GM06990 (cell line): ENCODE measurements around the gene RTN4RL1.

Experiments used
- DNase-seq: peaks from one replicate; pipeline ENCODE4 v3.0.0-alpha.2; 2011; ENCODE audit not compliant: insufficient read length; ENCODE audit errors: extremely low read depth
- H3K27me3 ChIP-seq: replicated peaks from 2 replicates; pipeline ENCODE4 v1.6.0; 2011; ENCODE audit warnings: low read length; ENCODE audit not compliant: control insufficient read depth, insufficient read depth
- H3K36me3 ChIP-seq: 2 replicates; pipeline ENCODE4 v1.5.1; 2011; ENCODE audit warnings: low read length; ENCODE audit not compliant: control insufficient read depth, insufficient read depth
- H3K4me3 ChIP-seq: replicated peaks from 2 replicates; pipeline ENCODE4 v1.5.1; 2011; ENCODE audit warnings: low read depth, mild to moderate bottlenecking, control low read depth, low read length
- TF ChIP-seq, protein P1 (sequence below): IDR thresholded peaks from 2 replicates; pipeline ENCODE4 v1.5.1; 2011; ENCODE audit warnings: low read length, control low read depth, mild to moderate bottlenecking, inconsistent platforms; ENCODE audit not compliant: insufficient read depth, poor library complexity, severe bottlenecking

Gene RTN4RL1

DNA sequence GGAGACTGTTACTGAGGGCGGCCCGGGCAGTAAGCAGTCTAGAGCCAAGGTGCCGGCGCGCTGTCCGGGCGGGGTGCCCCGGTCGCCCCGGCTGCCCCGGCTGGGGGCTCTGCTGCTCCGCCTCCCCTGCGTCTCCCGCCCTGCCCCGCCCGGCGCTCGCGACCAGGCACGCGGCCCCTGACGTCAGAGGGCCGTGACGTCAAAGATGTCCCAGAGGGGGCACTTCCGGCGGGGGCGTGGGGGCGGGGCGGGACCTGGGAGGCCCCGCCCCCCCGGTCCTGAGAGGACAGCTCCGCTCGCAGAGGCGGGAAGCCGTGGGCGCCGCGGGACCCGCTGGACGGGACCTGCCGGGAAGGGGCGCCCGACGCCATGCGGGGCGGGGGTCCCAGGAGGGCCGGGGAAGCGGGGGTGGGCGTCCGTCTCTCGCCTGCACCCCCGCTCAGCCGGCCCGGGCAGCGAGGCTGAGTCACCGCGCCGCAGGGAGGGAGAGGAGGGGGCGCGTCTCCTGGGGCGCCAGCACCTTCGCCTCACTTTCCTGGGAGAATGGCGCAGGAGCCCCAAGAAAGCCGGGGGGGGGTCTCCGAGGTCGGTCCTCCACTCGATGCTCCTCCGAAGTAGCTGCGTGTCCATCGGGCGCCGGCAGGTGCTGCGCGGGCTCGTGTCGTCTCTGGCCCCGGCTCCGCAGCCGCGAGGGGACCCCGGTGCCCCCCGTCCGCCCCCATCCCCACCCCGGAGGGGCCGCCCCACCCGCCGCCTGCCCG, 25.3 kb upstream of the RTN4RL1 start:
- no peaks in the 10 kb centered on the region for H3K27me3 ChIP-seq
- peak; percentile 74 for DNase-seq
- peak overlapping the region; percentile 50 for H3K4me3 ChIP-seq

GRCh38 chr17:2049333-2050299, 24.5 kb upstream of the RTN4RL1 start:
- H3K36me3 ChIP-seq: no peaks in the 10 kb centered on the region
- peak overlapping the region; percentile 66 for H3K4me3 ChIP-seq
- peak; percentile 91 for DNase-seq
- TF ChIP-seq, protein P1, sequence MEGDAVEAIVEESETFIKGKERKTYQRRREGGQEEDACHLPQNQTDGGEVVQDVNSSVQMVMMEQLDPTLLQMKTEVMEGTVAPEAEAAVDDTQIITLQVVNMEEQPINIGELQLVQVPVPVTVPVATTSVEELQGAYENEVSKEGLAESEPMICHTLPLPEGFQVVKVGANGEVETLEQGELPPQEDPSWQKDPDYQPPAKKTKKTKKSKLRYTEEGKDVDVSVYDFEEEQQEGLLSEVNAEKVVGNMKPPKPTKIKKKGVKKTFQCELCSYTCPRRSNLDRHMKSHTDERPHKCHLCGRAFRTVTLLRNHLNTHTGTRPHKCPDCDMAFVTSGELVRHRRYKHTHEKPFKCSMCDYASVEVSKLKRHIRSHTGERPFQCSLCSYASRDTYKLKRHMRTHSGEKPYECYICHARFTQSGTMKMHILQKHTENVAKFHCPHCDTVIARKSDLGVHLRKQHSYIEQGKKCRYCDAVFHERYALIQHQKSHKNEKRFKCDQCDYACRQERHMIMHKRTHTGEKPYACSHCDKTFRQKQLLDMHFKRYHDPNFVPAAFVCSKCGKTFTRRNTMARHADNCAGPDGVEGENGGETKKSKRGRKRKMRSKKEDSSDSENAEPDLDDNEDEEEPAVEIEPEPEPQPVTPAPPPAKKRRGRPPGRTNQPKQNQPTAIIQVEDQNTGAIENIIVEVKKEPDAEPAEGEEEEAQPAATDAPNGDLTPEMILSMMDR: no peak
- H3K27me3 ChIP-seq: no peaks in the 10 kb centered on the region

More for the DNA sequence above, 25.3 kb upstream of the RTN4RL1 start:
- no peaks in the 10 kb centered on the region for H3K36me3 ChIP-seq
- TF ChIP-seq, protein P1: no peak

- TF ChIP-seq, protein P1: no peak
- DNase-seq: no peak
- no peaks in the 10 kb centered on the region for H3K27me3 ChIP-seq
- peaks cover 5% of the 10 kb centered on the region for H3K36me3 ChIP-seq
- peak overlapping the region; percentile 66; the same call in 1 of the 2 replicates for H3K4me3 ChIP-seq
Measured at GRCh38 chr17:2048805-2049204, 23.7 kb upstream of the RTN4RL1 start.

DNA sequence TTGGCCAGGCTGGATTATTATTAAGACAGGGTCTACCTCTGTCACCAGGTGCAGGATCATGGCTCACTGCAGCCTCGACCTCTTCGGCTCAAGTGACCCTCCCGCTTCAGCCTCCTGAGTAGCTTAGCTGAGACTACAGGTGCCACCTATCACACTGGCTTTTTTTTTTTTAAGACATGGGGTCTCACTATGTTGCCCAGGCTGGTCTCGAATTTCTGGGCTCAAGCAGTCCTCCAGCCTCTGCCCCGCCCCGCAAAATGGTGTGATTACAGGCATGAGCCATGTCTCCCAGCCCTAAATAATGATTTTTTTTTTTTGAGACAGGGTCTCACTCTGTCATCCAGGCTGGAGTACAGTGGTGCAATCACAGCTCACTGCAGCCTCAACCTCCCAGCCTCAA, 22.5 kb upstream of the RTN4RL1 start:
- DNase-seq: no peak
- Histone ChIP-seq H3K36me3 (peaks cover 5% of the 10 kb centered on the region), H3K4me3 (no peak overlapping the region), H3K27me3 (no peaks in the 10 kb centered on the region)
- TF ChIP-seq, protein P1: no peak

DNA sequence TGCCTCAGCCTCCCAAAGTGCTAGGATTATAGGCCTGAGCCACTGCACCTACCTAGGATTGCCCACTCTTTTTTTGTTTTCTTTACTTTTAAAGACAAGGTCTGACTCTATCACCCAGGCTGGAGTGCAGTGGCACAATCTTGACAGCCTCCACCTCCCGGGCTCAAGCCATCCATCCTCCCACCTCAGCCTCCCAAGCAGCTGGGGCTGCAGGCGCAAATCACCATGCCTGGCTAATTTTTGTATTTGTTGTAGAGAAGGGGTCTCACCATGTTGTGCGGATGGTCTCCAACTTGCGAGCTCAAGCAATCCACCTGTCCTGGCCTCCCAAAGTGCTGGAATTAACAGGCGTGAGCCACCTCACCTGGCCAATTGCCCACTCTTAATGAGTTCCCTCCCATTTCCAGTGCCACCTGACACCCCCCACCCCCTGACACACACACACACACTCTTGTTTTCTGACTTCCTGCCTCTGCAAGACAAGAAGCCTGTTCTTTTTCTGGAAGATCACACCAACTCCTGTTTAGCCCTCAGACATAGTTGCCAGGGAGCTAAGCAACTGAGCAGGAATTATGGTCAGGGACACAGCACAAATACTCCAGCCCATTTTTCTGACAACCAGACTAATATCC, 19.2 kb upstream of the RTN4RL1 start:
- no peak for DNase-seq
- no peak overlapping the region for H3K4me3 ChIP-seq
- H3K27me3 ChIP-seq: no peaks in the 10 kb centered on the region
- TF ChIP-seq, protein P1: no peak
- H3K36me3 ChIP-seq: peaks cover 11% of the 10 kb centered on the region
